Testis (tissue), 2 donors: Measurements from ENCODE around the gene BCL7B.

Experiments
- CTCF ChIP-seq, 3 experiments: fragments of 450-650 bp in 2 of 3; fragments of 200-600 bp in 1 of 3; sonication (generic) in 1 of 3; IDR thresholded peaks; one replicate each; pipeline ENCODE4 v1.5.1; 2016 to 2019; ENCODE audit warnings: antibody characterized with exemption in 3 of 3, mild to moderate bottlenecking in 2 of 3, moderate library complexity in 1 of 3
- POLR2A ChIP-seq: fragments of 450-650 bp; IDR thresholded peaks from one replicate; pipeline ENCODE4 v1.6.1; 2017; ENCODE audit warnings: antibody characterized with exemption, mild to moderate bottlenecking, moderate library complexity

GRCh38 chr7:73509463-73509862 is 48.0 kb downstream of the BCL7B start:
- TF ChIP-seq CTCF (IDR thresholded peaks at IDR 0.05) (no peak), POLR2A (no peak)
